Muscle layer of colon (tissue), 2 donors: Measurements from ENCODE around the gene NLRP4.

Source experiments
- H3K27ac ChIP-seq: one replicate; pipeline ENCODE4 v1.7.0; 2013; ENCODE audit warnings: low read depth, mild to moderate bottlenecking, low read length, moderate library complexity
- H3K27me3 ChIP-seq, 2 donors: one replicate each; pipeline ENCODE4 v1.7.0; 2013; ENCODE audit warnings: low read length in 2 of 2, mild to moderate bottlenecking in 2 of 2; ENCODE audit not compliant: insufficient read depth in 2 of 2, control insufficient read depth in 1 of 2
- H3K36me3 ChIP-seq: one replicate; pipeline ENCODE4 v1.7.0; 2013; ENCODE audit warnings: mild to moderate bottlenecking, low read length; ENCODE audit not compliant: insufficient read depth
- H3K4me1 ChIP-seq: one replicate; pipeline ENCODE4 v1.7.0; 2013; ENCODE audit warnings: mild to moderate bottlenecking, low read length; ENCODE audit not compliant: insufficient read depth
- H3K4me3 ChIP-seq, 2 donors: one replicate each; pipeline ENCODE4 v1.7.0; 2013; ENCODE audit warnings: low read length in 2 of 2, low read depth in 1 of 2, mild to moderate bottlenecking in 1 of 2, moderate library complexity in 1 of 2
- H3K9ac ChIP-seq: one replicate; pipeline ENCODE4 v1.7.0; 2013; ENCODE audit warnings: low read length
- H3K9me3 ChIP-seq: one replicate; pipeline ENCODE4 v1.7.0; 2013; ENCODE audit warnings: mild to moderate bottlenecking, low read length
- donor health status: abdominal sarcoma.
- donor health status: Adenocarcinoma of cecum.

The NLRP4 gene

DNA sequence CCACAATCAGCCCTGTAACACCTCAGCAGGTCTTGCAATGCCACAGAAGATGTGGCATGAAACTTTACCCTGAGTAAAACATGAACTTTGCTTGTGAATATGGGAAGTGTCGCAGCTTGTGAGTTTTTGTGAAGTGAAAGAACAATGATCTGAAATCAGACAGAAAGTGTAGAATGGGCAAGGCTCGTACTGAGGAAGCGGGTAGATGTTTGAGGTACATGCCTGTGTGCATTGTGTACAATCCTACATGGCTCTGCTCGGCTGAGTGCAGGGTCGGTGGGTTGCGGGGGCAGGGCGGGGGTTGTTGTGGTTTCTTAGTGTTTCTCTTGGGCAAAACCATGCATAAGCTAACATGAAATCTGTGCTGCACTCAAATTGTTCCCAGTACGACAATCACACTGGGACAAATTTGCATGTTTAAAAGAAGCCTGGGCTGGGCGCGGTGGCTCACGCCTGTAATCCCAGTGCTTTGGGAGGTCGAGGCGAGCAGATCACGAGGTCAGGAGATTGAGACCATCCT, 94.7 kb downstream of the NLRP4 start:
- Histone ChIP-seq H3K4me3 (no peak overlapping the region), H3K27me3 (no peaks in the 10 kb centered on the region), H3K9me3 (no peaks in the 10 kb centered on the region)

More for the DNA sequence above, 94.7 kb downstream of the NLRP4 start:
- H3K4me1 ChIP-seq = no peaks in the 10 kb centered on the region
- H3K9ac ChIP-seq = no peak overlapping the region
- no peaks in the 10 kb centered on the region for H3K36me3 ChIP-seq
- H3K27ac ChIP-seq = no peak overlapping the region
